Neural cell (in vitro differentiated cells): Measurements from ENCODE around the gene C2. TPM values are rescaled to one million over a fixed set of nuclear protein-coding genes. Genes with fewer than 3 reads are reported as not detected.

ENCODE experiments used
- H2AFZ ChIP-seq: fragments of 200-600, 300-800 bp; sonication (generic), shearing (Covaris generic); 2 replicates; pipeline ENCODE4 v1.6.0; 2014; ENCODE audit warnings: low read depth, mild to moderate bottlenecking, antibody characterized with exemption, low read length, moderate library complexity
- H3F3A ChIP-seq: fragments of 200-600 bp; shearing (Covaris generic); 2 replicates; pipeline ENCODE4 v1.6.1; 2016; ENCODE audit warnings: mild to moderate bottlenecking, moderate library complexity, mixed read lengths, antibody characterized with exemption, low read length; ENCODE audit not compliant: insufficient read depth, poor library complexity, severe bottlenecking
- H3K27ac ChIP-seq: fragments of 200-600, 300-800 bp; sonication (generic), shearing (Covaris generic); 2 replicates; pipeline ENCODE4 v1.5.1; 2014; ENCODE audit warnings: mild to moderate bottlenecking, low read length, moderate library complexity
- H3K27me3 ChIP-seq: fragments of 300-800, 200-600 bp; sonication (generic), shearing (Covaris generic); 2 replicates; pipeline ENCODE4 v1.6.0; 2014; ENCODE audit warnings: mild to moderate bottlenecking, low read depth, low read length, moderate library complexity; ENCODE audit not compliant: insufficient read depth
- H3K36me3 ChIP-seq: fragments of 300-800, 200-600 bp; sonication (generic), shearing (Covaris generic); 2 replicates; pipeline ENCODE4 v1.5.1; 2014; ENCODE audit warnings: mild to moderate bottlenecking, antibody characterized with exemption, low read length, moderate library complexity; ENCODE audit not compliant: insufficient read depth
- H3K4me2 ChIP-seq: fragments of 300-800, 200-600 bp; sonication (generic), shearing (Covaris generic); 2 replicates; pipeline ENCODE4 v1.6.0; 2014; ENCODE audit warnings: mild to moderate bottlenecking, low read length
- H3K4me3 ChIP-seq: fragments of 300-800, 200-600 bp; sonication (generic), shearing (Covaris generic); 2 replicates; pipeline ENCODE4 v1.5.1; 2014; ENCODE audit warnings: mild to moderate bottlenecking, low read length, moderate library complexity
- H3K79me2 ChIP-seq: fragments of 200-600 bp; shearing (Covaris generic); replicated peaks from 2 replicates; pipeline ENCODE4 v1.6.0; 2014; ENCODE audit warnings: mild to moderate bottlenecking, low read length, moderate library complexity; ENCODE audit not compliant: insufficient read depth
- H3K9ac ChIP-seq: fragments of 300-800, 200-600 bp; sonication (generic), shearing (Covaris generic); 2 replicates; pipeline ENCODE4 v1.6.1; 2016; ENCODE audit warnings: mild to moderate bottlenecking, low read length, mixed read lengths
- H3K9me2 ChIP-seq: fragments of 200-600 bp; shearing (Covaris generic); 2 replicates; pipeline ENCODE4 v1.6.1; 2016; ENCODE audit warnings: mild to moderate bottlenecking, low read length, mixed read lengths; ENCODE audit not compliant: insufficient read depth
- H3K9me3 ChIP-seq: fragments of 200-600, 300-800 bp; sonication (generic), shearing (Covaris generic); 2 replicates; pipeline ENCODE4 v1.6.1; 2016; ENCODE audit warnings: mild to moderate bottlenecking, mixed run types, low read length, moderate library complexity, mixed read lengths
- H4K20me1 ChIP-seq: fragments of 200-600 bp; shearing (Covaris generic); 2 replicates; pipeline ENCODE4 v1.6.1; 2016; ENCODE audit warnings: mild to moderate bottlenecking, mixed run types; ENCODE audit not compliant: insufficient read depth
- EP300 ChIP-seq: fragments of 450-650 bp; conservative IDR thresholded peaks from 2 replicates; pipeline ENCODE4 v1.6.1; 2014; ENCODE audit warnings: antibody characterized with exemption, mild to moderate bottlenecking, moderate library complexity; ENCODE audit not compliant: poor library complexity, severe bottlenecking
- EZH2 ChIP-seq: fragments of 200-600, 300-800 bp; shearing (Covaris generic), sonication (generic); IDR thresholded peaks from 2 replicates; pipeline ENCODE4 v1.6.1; 2014; ENCODE audit warnings: antibody characterized with exemption, low read length, borderline replicate concordance, mild to moderate bottlenecking; ENCODE audit not compliant: insufficient read depth, poor library complexity, severe bottlenecking
- MXI1 ChIP-seq: fragments of 450-650 bp; conservative IDR thresholded peaks from 2 replicates; pipeline ENCODE4 v1.6.1; 2014; ENCODE audit warnings: antibody characterized with exemption, mild to moderate bottlenecking; ENCODE audit not compliant: poor library complexity, severe bottlenecking
- POLR2AphosphoS5 ChIP-seq: IDR thresholded peaks from 2 replicates; pipeline ENCODE4 v1.6.1; 2012
- RAD21 ChIP-seq: fragments of 450-650 bp; conservative IDR thresholded peaks from 2 replicates; pipeline ENCODE4 v1.6.1; 2014; ENCODE audit warnings: antibody characterized with exemption, mild to moderate bottlenecking, moderate library complexity
- SMC3 ChIP-seq: fragments of 450-650 bp; conservative IDR thresholded peaks from 2 replicates; pipeline ENCODE4 v1.6.1; 2014; ENCODE audit warnings: antibody characterized with exemption, mild to moderate bottlenecking, moderate library complexity; ENCODE audit not compliant: poor library complexity
- TAF1 ChIP-seq: IDR thresholded peaks from 2 replicates; pipeline ENCODE4 v1.6.1; 2012; ENCODE audit warnings: low read depth
- polyA plus RNA-seq: library from polyadenylated mRNA; depleted of rRNA; stranded (reverse); fragments of >200 nt; gene quantifications from 2 replicates; pipeline ENCODE4 v1.2.3, GENCODE V29; 2014
- TF ChIP-seq, protein P1 (sequence below): IDR thresholded peaks from 2 replicates; pipeline ENCODE4 v1.6.1; 2012; ENCODE audit warnings: borderline replicate concordance
- TF ChIP-seq, protein P2 (sequence below): fragments of 450-650 bp; IDR thresholded peaks from 2 replicates; pipeline ENCODE4 v1.5.1; 2014; ENCODE audit warnings: antibody characterized with exemption, mild to moderate bottlenecking, moderate library complexity; ENCODE audit not compliant: poor library complexity, severe bottlenecking

Gene C2
- polyA plus RNA-seq, 1 donor from 2014 or later = 1.2 TPM

DNA sequence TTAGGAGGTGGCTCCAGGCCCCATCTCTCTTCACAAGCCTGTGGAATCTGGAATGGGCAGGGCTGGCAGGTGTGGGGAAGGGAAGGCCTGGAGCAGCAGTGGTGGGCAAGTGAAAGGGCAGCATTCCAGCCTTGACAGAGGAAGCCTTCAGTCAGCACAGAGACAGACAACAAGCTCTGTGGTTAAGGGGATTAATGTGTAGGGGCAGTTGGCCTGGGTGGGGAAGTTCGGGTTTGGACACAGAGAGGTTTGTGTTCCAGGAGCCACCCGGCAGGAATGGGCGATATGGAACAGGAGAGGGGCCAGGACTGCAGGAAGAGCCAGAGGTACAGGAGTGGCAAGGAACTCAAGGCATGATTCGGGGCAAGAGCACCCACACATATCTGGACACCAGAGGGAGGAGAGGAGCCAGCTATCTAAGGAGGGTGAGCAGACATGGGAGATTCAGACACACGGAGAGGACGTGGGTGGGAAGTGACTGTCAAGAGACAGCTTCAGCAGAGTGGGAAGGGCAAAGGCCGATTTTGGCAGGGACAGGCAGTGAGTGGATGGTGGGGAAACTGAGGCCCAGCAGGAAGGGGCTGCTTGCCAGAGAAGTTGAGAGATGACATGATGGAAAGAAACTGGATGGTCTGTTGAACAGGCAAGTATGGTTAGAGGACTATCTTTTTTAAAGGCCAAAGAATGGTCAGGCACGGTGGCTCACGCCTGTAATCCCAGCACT lies 46.2 kb upstream of the C2 start:
- H4K20me1 ChIP-seq = no peaks in the 10 kb centered on the region
- TF ChIP-seq EZH2 (no peak), POLR2AphosphoS5 (no peak), RAD21 (no peak), SMC3 (no peak), EP300 (no peak), MXI1 (no peak), TAF1 (no peak)
- TF ChIP-seq, protein P1, sequence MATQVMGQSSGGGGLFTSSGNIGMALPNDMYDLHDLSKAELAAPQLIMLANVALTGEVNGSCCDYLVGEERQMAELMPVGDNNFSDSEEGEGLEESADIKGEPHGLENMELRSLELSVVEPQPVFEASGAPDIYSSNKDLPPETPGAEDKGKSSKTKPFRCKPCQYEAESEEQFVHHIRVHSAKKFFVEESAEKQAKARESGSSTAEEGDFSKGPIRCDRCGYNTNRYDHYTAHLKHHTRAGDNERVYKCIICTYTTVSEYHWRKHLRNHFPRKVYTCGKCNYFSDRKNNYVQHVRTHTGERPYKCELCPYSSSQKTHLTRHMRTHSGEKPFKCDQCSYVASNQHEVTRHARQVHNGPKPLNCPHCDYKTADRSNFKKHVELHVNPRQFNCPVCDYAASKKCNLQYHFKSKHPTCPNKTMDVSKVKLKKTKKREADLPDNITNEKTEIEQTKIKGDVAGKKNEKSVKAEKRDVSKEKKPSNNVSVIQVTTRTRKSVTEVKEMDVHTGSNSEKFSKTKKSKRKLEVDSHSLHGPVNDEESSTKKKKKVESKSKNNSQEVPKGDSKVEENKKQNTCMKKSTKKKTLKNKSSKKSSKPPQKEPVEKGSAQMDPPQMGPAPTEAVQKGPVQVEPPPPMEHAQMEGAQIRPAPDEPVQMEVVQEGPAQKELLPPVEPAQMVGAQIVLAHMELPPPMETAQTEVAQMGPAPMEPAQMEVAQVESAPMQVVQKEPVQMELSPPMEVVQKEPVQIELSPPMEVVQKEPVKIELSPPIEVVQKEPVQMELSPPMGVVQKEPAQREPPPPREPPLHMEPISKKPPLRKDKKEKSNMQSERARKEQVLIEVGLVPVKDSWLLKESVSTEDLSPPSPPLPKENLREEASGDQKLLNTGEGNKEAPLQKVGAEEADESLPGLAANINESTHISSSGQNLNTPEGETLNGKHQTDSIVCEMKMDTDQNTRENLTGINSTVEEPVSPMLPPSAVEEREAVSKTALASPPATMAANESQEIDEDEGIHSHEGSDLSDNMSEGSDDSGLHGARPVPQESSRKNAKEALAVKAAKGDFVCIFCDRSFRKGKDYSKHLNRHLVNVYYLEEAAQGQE = no peak
- TF ChIP-seq, protein P2, sequence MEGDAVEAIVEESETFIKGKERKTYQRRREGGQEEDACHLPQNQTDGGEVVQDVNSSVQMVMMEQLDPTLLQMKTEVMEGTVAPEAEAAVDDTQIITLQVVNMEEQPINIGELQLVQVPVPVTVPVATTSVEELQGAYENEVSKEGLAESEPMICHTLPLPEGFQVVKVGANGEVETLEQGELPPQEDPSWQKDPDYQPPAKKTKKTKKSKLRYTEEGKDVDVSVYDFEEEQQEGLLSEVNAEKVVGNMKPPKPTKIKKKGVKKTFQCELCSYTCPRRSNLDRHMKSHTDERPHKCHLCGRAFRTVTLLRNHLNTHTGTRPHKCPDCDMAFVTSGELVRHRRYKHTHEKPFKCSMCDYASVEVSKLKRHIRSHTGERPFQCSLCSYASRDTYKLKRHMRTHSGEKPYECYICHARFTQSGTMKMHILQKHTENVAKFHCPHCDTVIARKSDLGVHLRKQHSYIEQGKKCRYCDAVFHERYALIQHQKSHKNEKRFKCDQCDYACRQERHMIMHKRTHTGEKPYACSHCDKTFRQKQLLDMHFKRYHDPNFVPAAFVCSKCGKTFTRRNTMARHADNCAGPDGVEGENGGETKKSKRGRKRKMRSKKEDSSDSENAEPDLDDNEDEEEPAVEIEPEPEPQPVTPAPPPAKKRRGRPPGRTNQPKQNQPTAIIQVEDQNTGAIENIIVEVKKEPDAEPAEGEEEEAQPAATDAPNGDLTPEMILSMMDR = no peak
- no peak overlapping the region for H3K4me2 ChIP-seq
- no peaks in the 10 kb centered on the region for H3K27me3 ChIP-seq
- no peak overlapping the region for H3K4me3 ChIP-seq
- H3K27ac ChIP-seq = no peak overlapping the region
- H3K9ac ChIP-seq = no peak overlapping the region
- no peaks in the 10 kb centered on the region for H3K9me3 ChIP-seq
- no peaks in the 10 kb centered on the region for H3K9me2 ChIP-seq
- H2AFZ ChIP-seq = no peak overlapping the region
- H3K36me3 ChIP-seq = no peaks in the 10 kb centered on the region
- H3F3A ChIP-seq = no peaks in the 10 kb centered on the region
- H3K79me2 ChIP-seq = no peaks in the 10 kb centered on the region

DNA sequence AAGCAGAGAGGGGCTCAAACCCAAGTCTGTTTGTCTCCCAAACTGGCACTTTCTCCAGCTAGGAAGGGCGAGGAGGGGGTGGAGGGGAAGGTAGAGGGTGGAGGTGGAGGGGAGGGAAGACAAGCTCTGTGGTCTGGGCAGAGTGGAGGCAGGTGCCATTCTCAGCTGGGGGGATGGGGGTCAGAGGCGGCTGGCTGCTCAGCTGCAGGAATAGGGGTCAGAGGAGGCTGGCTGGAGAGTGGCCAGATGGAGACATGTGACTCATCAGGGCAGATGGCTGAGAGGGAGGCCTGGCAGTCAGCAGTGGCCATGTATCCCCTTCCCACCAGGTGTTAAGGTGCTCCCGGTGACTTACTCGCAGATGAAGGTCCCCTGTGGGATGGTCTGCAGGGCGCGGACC lies 45.2 kb upstream of the C2 start:
- Histone ChIP-seq H3F3A (no peaks in the 10 kb centered on the region), H3K27ac (no peak overlapping the region), H3K4me2 (no peak overlapping the region), H3K36me3 (no peaks in the 10 kb centered on the region), H3K9ac (no peak overlapping the region), H3K9me2 (no peaks in the 10 kb centered on the region), H4K20me1 (no peaks in the 10 kb centered on the region), H3K79me2 (no peaks in the 10 kb centered on the region), H2AFZ (no peak overlapping the region), H3K4me3 (no peak overlapping the region), H3K27me3 (no peaks in the 10 kb centered on the region), H3K9me3 (no peaks in the 10 kb centered on the region)
- TF ChIP-seq, protein P1 = no peak
- TF ChIP-seq MXI1 (no peak), EP300 (no peak), POLR2AphosphoS5 (no peak), TAF1 (no peak), RAD21 (no peak), SMC3 (no peak), EZH2 (no peak)
- TF ChIP-seq, protein P2 = no peak
